GM12872 (cell line): ENCODE measurements around the gene ACSL6.

ENCODE experiments used
- CTCF ChIP-seq: IDR thresholded peaks from 3 replicates; pipeline ENCODE4 v1.5.1; 2011; ENCODE audit warnings: low read depth, mild to moderate bottlenecking, low read length, moderate library complexity; ENCODE audit not compliant: insufficient read depth

The ACSL6 gene

GRCh38 chr5:131996210-131997025 lies 15.0 kb downstream of the ACSL6 start:
- no peak for TF ChIP-seq CTCF

GRCh38 chr5:131994533-131995226 lies 16.8 kb downstream of the ACSL6 start:
- no peak for TF ChIP-seq CTCF

- TF ChIP-seq CTCF: no peak
Observed at GRCh38 chr5:131994090-131994489, 17.4 kb downstream of the ACSL6 start.

GRCh38 chr5:131993676-131994075 lies 17.8 kb downstream of the ACSL6 start:
- TF ChIP-seq CTCF: no peak

- TF ChIP-seq CTCF: no peak
Observed at GRCh38 chr5:131992370-131992769, 19.1 kb downstream of the ACSL6 start.

- no peak for TF ChIP-seq CTCF
Observed at GRCh38 chr5:131991593-131992324, 19.7 kb downstream of the ACSL6 start.

GRCh38 chr5:131990716-131991115 lies 20.7 kb downstream of the ACSL6 start:
- TF ChIP-seq CTCF: no peak
